Heart left ventricle (tissue), 16 donors: Measurements from ENCODE around the gene AKAP17A. TPM values are rescaled to one million over a fixed set of nuclear protein-coding genes. Genes with fewer than 3 reads are reported as not detected.

Source experiments
- ATAC-seq, 4 donors: fragments of 200-7000 bp; cut with Tn5 transposase; one replicate each; pipeline ENCODE4 v1.9.1; 2020 to 2022; ENCODE audit warnings: moderate library complexity in 4 of 4, mild to moderate bottlenecking in 3 of 4, moderate number of reproducible peaks in 1 of 4
- DNase-seq, 5 donors: peaks; one replicate each; pipeline ENCODE4 v3.0.0-alpha.2; 2020
- H3K27ac ChIP-seq, 12 donors: fragments of 200-600 bp; sonication (generic) in 4 of 12; one replicate each; pipeline versions ENCODE4 v1.5.0 to v1.8.0; 2016 to 2022; ENCODE audit warnings: mild to moderate bottlenecking in 2 of 12
- H3K27me3 ChIP-seq, 9 donors: fragments of 200-600 bp; sonication (generic) in 2 of 9; one replicate each; pipeline versions ENCODE4 v1.5.1 to v1.8.0; 2016 to 2022; ENCODE audit warnings: mild to moderate bottlenecking in 3 of 9
- H3K36me3 ChIP-seq, 9 donors: fragments of 200-600 bp; sonication (generic) in 2 of 9; one replicate each; pipeline versions ENCODE4 v1.5.0 to v1.8.0; 2018 to 2022; ENCODE audit warnings: mild to moderate bottlenecking in 2 of 9
- H3K4me1 ChIP-seq, 12 donors: fragments of 200-600 bp; sonication (generic) in 4 of 12; one replicate each; pipeline versions ENCODE4 v1.5.0 to v1.8.0; 2016 to 2022; ENCODE audit warnings: mild to moderate bottlenecking in 3 of 12
- H3K4me3 ChIP-seq, 12 donors: fragments of 200-600 bp; sonication (generic) in 4 of 12; one replicate each; pipeline versions ENCODE4 v1.5.0 to v1.8.0; 2017 to 2022; ENCODE audit warnings: mild to moderate bottlenecking in 9 of 12, moderate library complexity in 4 of 12
- H3K9me3 ChIP-seq, 12 donors: fragments of 200-600 bp; sonication (generic) in 4 of 12; one replicate each; pipeline versions ENCODE4 v1.5.0 to v1.8.0; 2016 to 2022; ENCODE audit warnings: mild to moderate bottlenecking in 1 of 12
- CTCF ChIP-seq, 12 donors: fragments of 200-600 bp; sonication (generic) in 4 of 12; IDR thresholded peaks; one replicate each; pipeline versions ENCODE4 v1.5.0 to v1.8.0; 2018 to 2022; ENCODE audit warnings: antibody characterized with exemption in 12 of 12, mild to moderate bottlenecking in 5 of 12
- POLR2A ChIP-seq, 2 donors: fragments of 450-650 bp; IDR thresholded peaks; one replicate each; pipeline ENCODE4 v1.6.1; 2017; ENCODE audit warnings: antibody characterized with exemption in 2 of 2, mild to moderate bottlenecking in 2 of 2, moderate library complexity in 2 of 2
- WGBS, 4 donors: extraction: QIAGEN DNeasy Blood & Tissue Kit in 2 of 4; methylation state at CpG; one replicate each; pipeline versions ENCODE4 v1.1.5 to v1.1.7; 2013 to 2018; 5-methylcytosine and 5-hydroxymethylcytosine counted together
- intact Hi-C, 10 donors: fragments of 100-400 bp; cut with DNase I; formaldehyde crosslinking; loops; one replicate each; pipeline versions ENCODE4 v1.11.1 to v1.14.2; 2022
- long read RNA-seq, 3 donors: library from polyadenylated mRNA; unstranded; transcript quantifications; one replicate each; pipeline ENCODE4 v2.0.0, GENCODE V29; 2020 to 2021
- polyA plus RNA-seq, 2 donors: library from polyadenylated mRNA; stranded (reverse); fragments of 200-250 nt; gene quantifications; one replicate each; pipeline ENCODE4 v1.2.3, GENCODE V29; 2013
- total RNA-seq, 9 donors: library from RNA; depleted of rRNA in 2 of 9; stranded (reverse); fragments of >200 nt in 2 of 9; fragmentation: NEBNext Ultra II Directional in 3 of 9; extraction: Animal tissue kit (Norgen Biotek cat#: 25700) in 3 of 9; gene quantifications; one replicate each; pipeline versions ENCODE4 v1.1.0 to v1.2.4, GENCODE V29; 2016 to 2023
- donor health status: ischemic (EF 13 %, LVEDD 7.1; RV severe dilation, severe dysfunction).
- donor health status: healthy with polysubstance abuse.
- donor health status: DM: no; HTN: yes; CAD: no.
- donor health status: DM: no; HTN: no; CAD: no.
- donor health status: ischemic (EF 25% LVEDD 6.9; RV normal size, moderate dysfunction).
- donor health status: ischemic (EF 25% LVEDD 5.7; RV mildly dilated, moderate dysfunction).
- donor health status: healthy.
- donor health status: DM: yes; HTN: yes; CAD: no.
- donor health status: ischemic (EF 35%, LVEDD 5.7; RV mildly dilated, moderate dysfunction).
- donor health status: nonischemic (EF 11% LVEDD 7.7; RV severe dilation, severe dysfunction).
- donor health status: DM: yes; HTN: yes; CAD: no.
- donor health status: PGD.
- donor health status: ischemic (EF 29% LVEDD 5.4; RV normal size, mild dysfunction).
- donor health status: nonischemic (EF 23%, LVEDD 6.1; RV moderate dilation, normal function).

Gene AKAP17A, protein sequence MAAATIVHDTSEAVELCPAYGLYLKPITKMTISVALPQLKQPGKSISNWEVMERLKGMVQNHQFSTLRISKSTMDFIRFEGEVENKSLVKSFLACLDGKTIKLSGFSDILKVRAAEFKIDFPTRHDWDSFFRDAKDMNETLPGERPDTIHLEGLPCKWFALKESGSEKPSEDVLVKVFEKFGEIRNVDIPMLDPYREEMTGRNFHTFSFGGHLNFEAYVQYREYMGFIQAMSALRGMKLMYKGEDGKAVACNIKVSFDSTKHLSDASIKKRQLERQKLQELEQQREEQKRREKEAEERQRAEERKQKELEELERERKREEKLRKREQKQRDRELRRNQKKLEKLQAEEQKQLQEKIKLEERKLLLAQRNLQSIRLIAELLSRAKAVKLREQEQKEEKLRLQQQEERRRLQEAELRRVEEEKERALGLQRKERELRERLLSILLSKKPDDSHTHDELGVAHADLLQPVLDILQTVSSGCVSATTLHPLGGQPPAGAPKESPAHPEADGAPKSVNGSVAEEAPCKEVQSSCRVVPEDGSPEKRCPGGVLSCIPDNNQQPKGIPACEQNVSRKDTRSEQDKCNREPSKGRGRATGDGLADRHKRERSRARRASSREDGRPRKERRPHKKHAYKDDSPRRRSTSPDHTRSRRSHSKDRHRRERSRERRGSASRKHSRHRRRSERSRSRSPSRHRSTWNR
- total RNA-seq, result 10 to 100 TPM; 12.5 to 20.4 (median 15.6) TPM
- 10 to 100 TPM; 16.1 to 20.1 TPM for polyA plus RNA-seq
- long read RNA-seq, donor 1, transcript AKAP17A-203 (6 exons, 3,232 nt), result minor isoform, 13 of 96 reads
- long read RNA-seq, donor 1, transcript AKAP17A-202 (4 exons, 2,187 nt), result minor isoform, 15 of 96 reads
- long read RNA-seq, donor 1, transcript AKAP17A-201 (5 exons, 3,204 nt), result major isoform, 48 of 96 reads
- long read RNA-seq, donor 1, partial matches to known transcripts, result 7 of 96 reads
- long read RNA-seq, donor 1, other reads (novel, unspliced or antisense), result 13 of 96 reads
- long read RNA-seq, donor 2, partial matches to known transcripts, result 1 of 2 reads
- long read RNA-seq, donor 2, other reads (novel, unspliced or antisense), result 1 of 2 reads
- long read RNA-seq, donor 3, transcript AKAP17A-202 (4 exons, 2,187 nt), result minor isoform, 13 of 96 reads
- long read RNA-seq, donor 3, transcript AKAP17A-203 (6 exons, 3,232 nt), result minor isoform, 7 of 96 reads
- long read RNA-seq, donor 3, transcript AKAP17A-201 (5 exons, 3,204 nt), result major isoform, 55 of 96 reads
- long read RNA-seq, donor 3, partial matches to known transcripts, result 10 of 96 reads
- long read RNA-seq, donor 3, other reads (novel, unspliced or antisense), result 11 of 96 reads

DNA sequence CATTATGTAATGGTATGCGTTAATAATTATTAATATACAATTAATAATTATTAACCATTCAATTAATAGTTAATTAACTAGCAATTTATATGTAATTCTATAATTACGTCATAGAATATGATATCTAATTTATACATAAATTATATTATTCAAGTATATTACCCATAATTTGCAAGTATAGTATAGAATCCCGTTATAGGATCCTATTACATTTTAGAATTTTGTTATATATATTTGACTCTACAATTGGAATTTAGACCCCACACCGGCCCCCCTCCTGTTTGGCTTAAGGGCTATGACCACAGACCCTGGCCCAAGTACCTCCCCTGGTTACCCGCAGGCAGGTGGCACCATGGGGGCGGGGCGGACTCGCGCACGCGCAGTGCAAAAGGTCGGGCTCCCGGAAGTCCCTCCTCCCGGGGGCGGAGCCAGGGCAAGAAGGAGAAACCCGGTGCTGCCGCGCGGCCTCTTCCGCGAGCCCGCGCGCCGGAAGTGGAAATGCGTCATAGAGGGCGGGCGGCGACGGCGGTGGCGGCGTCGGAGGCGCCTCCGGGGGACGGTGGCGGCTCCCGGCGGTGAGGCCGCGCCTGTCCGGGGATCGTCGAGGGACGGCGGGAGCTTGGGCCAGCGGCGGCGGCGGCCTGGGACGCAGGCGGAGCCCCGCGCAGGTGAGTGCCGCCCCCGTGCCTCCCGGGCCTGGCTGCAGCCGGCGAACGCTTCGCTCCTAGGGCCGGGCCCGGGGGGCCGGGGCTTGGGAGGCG lies at the start of gene AKAP17A:
TSS of gene AKAP17A (plus strand) at position 503 of the 761 bp plus-strand sequence. CDS start 1,859 bp downstream, outside the sequence.
- Histone ChIP-seq H3K36me3 (peaks cover 0 to 31% (median 29%) of the 10 kb centered on the region in 9 donors), H3K27me3 (no peaks in the 10 kb centered on the region), H3K4me3 (peak within 1 kb of the TSS; percentile 67 to 99 (median 80)), H3K4me1 (peaks cover 0 to 30% (median 17%) of the 10 kb centered on the region in 12 donors), H3K9me3 (no peaks in the 10 kb centered on the region), H3K27ac (peak within 1 kb of the TSS; percentile 75 to 97 (median 86))
- intact Hi-C loops, result loop anchor here in 4 of 10 donors (2.0 to 5.0 kb wide), 4 partner anchors 138 to 199 kb away; partner anchors contain the start of genes ASMTL (in 4 of the 4) and SLC25A6 (in 1 of the 4)
- peak in 3 of 12 donors; percentile 15 to 43 (median 35) for TF ChIP-seq CTCF (IDR thresholded peaks at IDR 0.05)
- TF ChIP-seq POLR2A (IDR thresholded peaks at IDR 0.05), result peak; percentile 41 to 90
- DNase-seq, result peak; percentile 95 to 98 (median 96)
- WGBS, 4 donors, result 2 to 9% (median 4%) methylated on average over 14 to 66 of the region's 66 CpGs
- ATAC-seq, result peak; percentile 89 to 98 (median 96)

DNA sequence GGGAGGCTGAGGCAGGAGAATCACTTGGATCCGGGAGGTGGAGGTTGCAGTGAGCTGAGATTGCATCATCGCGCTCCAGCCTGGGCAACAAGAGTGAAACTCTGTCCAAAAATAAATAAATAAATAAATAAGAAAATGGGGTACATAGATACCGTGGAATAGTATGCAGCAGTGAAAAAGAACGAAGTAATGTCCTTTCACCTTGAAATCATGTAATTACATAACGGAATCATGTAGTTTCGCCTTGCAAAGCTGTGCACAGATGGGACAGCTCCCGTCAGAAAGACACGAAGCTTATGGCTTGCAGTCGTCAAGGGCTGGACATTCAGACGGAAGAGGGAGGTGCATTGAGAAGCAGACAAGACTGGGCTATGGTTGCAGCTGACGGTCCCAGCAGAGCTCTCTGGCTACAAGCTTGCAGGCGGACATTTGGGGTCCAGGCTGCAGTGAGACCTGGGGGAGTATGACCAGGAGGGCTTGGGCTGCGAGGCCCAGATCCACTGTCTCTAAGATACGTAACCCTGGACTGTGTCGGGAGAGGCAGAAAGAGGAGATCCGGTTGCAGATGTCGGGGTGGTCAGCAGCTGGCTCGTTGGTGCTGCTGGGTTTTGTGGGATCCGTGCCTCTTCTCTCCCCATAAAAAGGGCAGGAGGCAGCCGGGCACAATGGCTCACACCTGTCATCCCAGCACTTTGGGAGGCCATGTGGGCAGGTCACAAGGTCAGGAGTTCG lies 48.2 kb upstream of the AKAP17A start:
- Histone ChIP-seq H3K9me3 (peaks cover 0 to 5% (median 0%) of the 10 kb centered on the region in 12 donors), H3K27me3 (no peaks in the 10 kb centered on the region), H3K4me1 (peaks cover 0 to 11% (median 5%) of the 10 kb centered on the region in 12 donors), H3K36me3 (no peaks in the 10 kb centered on the region), H3K27ac (no peak overlapping the region), H3K4me3 (no peak overlapping the region)
- ATAC-seq (no peak), DNase-seq (no peak)
- 93 to 95% (median 93%) methylated on average over 21 to 22 of the region's 22 CpGs for WGBS, 4 donors
- TF ChIP-seq POLR2A (IDR thresholded peaks at IDR 0.05) (no peak), CTCF (IDR thresholded peaks at IDR 0.05) (no peak)
- intact Hi-C loops, result loop anchor here in 1 of 10 donors (10.0 kb wide), 1 partner anchor 58 kb away; no protein-coding TSS in a partner anchor
